ENCODE measurements around the gene CA12. TPM values are rescaled to one million over a fixed set of nuclear protein-coding genes. Genes with fewer than 3 reads are reported as not detected.
"Not testable (repeated sequence)": the region's sequence is repeated elsewhere in the genome, so short reads cannot be mapped to it uniquely, and the experiment has no call there.

CA12 gene
- not detected for total RNA-seq

- ChIA-PET CTCF (interaction anchor here (1.4 kb wide), 1 partner anchor 13 kb away, joined by 3 read pairs; no protein-coding TSS in a partner anchor), POLR2A (no interaction called here)
Observed at GRCh38 chr15:63381301-63382204, at the start of gene CA12. Gene CA12 (minus strand): TSS chr15:63381846. CDS start chr15:63381720, 126 bp downstream.

DNA sequence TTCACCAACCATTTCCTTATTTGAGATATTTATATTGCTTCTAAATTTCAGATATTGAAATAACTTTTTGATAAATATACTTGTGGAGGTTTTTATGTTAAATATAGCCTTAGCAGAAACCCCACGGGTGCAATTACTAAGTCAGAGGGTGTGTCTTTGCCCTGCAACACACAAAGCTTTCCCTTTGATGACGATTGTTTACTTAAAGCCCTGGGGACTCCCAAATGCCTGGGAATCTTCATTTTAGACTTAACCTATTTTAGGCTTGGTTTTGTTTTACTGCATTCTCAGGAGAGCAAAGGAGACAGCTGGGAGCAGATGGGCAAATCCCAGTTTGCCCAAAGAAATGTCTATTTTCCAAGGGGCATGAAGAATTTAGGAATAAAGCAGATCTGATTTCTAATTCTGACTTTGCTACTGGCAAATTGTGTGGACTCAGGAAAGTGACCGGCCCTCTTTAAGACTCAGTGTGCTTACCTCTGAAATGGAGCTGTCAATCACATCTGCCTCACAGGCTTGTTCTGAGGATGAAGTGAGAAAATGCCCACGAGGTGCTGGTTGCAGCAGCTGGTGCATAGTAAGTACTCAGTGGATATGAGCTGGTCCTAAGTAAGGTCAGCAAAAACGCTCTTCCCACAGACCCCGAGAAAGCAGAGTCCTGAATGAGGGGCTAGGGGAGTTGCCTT, 49.3 kb upstream of the CA12 start:
- POLR2A ChIA-PET: no interaction called here
- CTCF ChIA-PET: no interaction called here

DNA sequence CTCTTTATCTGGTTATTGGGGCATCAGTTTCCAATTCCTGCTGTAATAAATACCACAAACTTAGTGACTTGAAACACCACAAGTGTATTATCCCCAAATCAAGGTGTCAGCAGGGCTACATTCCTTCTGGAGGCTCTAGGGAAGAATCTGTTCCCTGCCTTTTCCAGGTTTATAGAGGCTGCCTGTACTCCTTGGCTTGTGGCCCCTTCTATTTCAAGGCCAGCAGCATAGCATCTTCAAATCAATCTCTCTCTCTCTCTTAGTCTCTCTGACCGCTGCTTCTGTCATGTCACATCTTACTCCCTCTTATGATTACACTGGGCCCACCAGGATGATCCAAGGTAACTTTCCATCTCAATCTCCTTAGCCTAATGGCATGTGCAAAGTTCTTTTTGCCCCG, 44.9 kb upstream of the CA12 start:
- ChIA-PET CTCF (no interaction called here), POLR2A (no interaction called here)

- ChIA-PET CTCF (no interaction called here), POLR2A (no interaction called here)
Observed at GRCh38 chr15:63425426-63425985, 43.9 kb upstream of the CA12 start.

GRCh38 chr15:63422891-63423590, 41.4 kb upstream of the CA12 start:
- ChIA-PET POLR2A (no interaction called here), CTCF (no interaction called here)

DNA sequence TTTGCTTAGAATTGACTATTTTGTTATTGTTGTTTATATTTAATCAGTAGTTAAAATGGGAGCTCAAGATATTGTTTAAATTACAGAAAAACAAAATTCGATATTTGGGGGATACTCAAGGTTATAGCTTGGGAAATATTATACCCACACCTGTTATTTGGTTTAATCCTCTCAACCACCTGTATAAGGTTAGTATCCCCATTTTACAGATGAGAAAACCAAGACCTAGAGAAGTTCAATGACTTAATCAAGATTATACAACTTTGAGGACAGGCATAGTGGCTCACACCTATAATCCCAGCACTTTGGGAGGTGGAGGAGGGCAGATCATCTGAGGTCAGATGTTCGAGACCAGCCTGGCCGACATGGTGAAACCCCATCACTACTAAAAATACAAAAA, 39.8 kb upstream of the CA12 start:
- CTCF ChIA-PET: no interaction called here

DNA sequence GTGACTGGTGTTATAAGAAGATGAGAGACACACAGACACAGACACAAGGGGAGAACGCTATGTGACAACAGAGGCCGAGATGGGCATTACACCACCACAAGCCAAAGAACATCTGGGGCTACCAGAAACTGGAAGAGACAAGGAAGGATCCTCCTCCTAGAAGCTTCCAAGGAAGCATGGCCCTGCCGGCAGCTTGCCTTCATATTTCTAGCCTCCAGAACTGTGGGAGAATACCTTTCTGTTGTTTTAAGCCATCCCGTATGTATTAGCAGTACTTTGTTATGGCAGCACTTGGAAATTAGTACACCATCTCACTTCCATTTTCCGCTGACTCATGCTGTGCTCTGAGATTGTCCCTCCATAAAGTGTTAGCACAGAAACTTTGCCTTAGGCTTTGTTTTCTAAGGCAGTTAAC, 38.7 kb upstream of the CA12 start:
- ChIA-PET CTCF (no interaction called here), POLR2A (no interaction called here)

More for the DNA sequence above, 39.8 kb upstream of the CA12 start:
- POLR2A ChIA-PET: no interaction called here

DNA sequence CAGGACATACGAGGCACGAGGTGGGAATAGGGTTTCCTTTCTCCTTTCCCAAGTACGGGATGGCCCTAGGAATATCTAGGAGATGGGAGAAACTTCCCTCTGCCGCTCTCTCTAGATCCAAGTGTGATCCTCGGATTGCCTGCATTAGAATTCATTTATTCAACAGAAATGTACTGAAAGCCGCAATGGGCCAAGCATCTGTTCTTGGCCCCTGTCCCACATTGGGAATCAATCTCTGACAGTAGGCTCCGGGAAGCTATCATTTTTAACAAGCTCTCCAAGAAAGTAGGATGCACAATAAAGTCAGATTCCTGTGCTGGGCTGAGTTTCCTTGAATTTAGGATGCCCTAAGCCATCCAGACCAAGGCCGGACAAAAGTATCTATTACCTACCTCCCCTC, 37.2 kb upstream of the CA12 start:
- CTCF ChIA-PET: no interaction called here

GRCh38 chr15:63417721-63418120, 36.1 kb upstream of the CA12 start:
- POLR2A ChIA-PET: no interaction called here
- CTCF ChIA-PET: no interaction called here

More for the DNA sequence above, 37.2 kb upstream of the CA12 start:
- POLR2A ChIA-PET: no interaction called here

GRCh38 chr15:63417274-63417673, 35.6 kb upstream of the CA12 start:
- POLR2A ChIA-PET, CTCF ChIA-PET: not testable (repeated sequence)

DNA sequence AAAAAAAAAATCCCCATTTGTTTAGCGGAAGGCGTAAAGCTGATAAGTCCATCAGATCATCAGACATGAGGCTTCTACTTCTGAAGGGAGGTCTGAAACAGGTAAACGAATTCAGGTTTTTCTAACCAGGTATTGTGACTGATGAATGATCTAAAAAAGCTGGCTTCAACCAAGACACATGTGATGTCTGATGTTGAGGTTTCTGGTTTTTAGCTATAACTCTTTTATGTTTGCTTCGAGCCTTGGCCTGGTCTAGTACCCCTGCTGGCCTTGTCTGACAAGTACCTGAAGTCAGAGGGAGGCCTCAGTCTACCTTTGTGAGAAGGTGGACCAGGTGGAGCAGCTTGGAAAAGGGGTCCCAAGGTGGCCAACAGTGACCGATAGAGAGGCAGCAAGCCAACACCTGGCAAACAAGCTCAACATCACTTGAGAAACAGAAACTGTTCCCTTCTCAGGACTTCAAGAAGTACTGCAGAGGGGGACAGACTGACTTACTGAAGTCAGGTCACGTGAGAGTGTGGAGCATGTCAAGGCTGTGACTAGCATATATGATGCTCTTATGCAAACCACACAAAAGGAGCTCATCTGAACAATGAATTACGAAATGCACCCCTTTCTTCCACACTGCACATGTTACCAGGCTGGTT, 33.0 kb upstream of the CA12 start:
- POLR2A ChIA-PET: interaction anchor here (0.6 kb wide), 1 partner anchor 367 kb away, joined by 10 read pairs; no protein-coding TSS in a partner anchor

DNA sequence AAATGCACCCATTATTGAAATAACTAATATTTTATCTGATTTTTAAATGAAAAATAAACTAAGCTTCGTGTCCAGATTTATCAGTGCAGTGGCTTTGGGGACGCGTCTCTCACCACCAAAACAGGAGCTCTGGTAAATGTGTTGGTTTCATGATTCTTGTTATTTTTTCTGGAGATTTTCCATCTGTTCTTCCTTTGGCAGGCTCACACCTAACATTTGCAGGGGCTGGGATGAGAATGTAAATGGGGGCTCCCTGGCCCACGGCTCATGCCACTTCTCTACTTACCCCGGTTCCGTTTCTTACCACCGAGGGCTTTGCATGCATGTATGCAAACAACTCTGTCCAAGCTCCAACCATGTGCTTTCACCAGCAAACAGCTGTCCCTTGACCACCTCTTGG, 30.9 kb upstream of the CA12 start:
- ChIA-PET POLR2A (no interaction called here), CTCF (interaction anchor here (0.7 kb wide), 1 partner anchor 10 kb away, joined by 3 read pairs; no protein-coding TSS in a partner anchor)

More for the DNA sequence above, 33.0 kb upstream of the CA12 start:
- CTCF ChIA-PET: no interaction called here

- POLR2A ChIA-PET: no interaction called here
- CTCF ChIA-PET: interaction anchor here (0.7 kb wide), 1 partner anchor 9 kb away, joined by 3 read pairs; no protein-coding TSS in a partner anchor
Observed at GRCh38 chr15:63411866-63412265, 30.2 kb upstream of the CA12 start.

- CTCF ChIA-PET: no interaction called here
Observed at GRCh38 chr15:63409179-63409578, 27.5 kb upstream of the CA12 start.

DNA sequence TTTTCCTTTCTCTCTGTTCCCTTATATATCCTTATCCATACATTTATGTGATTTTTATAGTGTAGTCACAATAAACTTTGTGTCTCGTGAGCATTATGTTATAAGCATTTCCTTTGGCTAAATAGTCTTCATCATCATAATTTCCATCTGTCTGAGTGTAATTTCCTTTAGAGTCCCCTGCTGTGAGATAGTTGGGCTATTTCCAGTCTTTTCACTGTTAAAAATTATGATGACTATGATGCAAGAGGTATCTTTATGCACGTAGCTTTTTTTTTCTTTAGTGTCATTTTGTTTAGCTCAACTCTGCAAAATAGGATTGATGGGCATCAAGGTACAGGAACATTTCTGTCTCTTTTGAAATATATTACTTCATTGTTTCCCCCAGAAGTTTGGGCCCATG, 26.9 kb upstream of the CA12 start:
- POLR2A ChIA-PET: no interaction called here
- CTCF ChIA-PET: no interaction called here

More at GRCh38 chr15:63409179-63409578, 27.5 kb upstream of the CA12 start:
- POLR2A ChIA-PET: no interaction called here

- CTCF ChIA-PET: no interaction called here
Observed at GRCh38 chr15:63407612-63408011, 26.0 kb upstream of the CA12 start.

GRCh38 chr15:63405683-63406390, 24.2 kb upstream of the CA12 start:
- POLR2A ChIA-PET: no interaction called here

More at GRCh38 chr15:63407612-63408011, 26.0 kb upstream of the CA12 start:
- POLR2A ChIA-PET: no interaction called here

GRCh38 chr15:63405159-63405558, 23.5 kb upstream of the CA12 start:
- CTCF ChIA-PET: interaction anchor here (1.0 kb wide), 1 partner anchor 23 kb away, joined by 3 read pairs; no protein-coding TSS in a partner anchor

More at GRCh38 chr15:63405683-63406390, 24.2 kb upstream of the CA12 start:
- CTCF ChIA-PET: interaction anchor here (1.0 kb wide), 1 partner anchor 22 kb away, joined by 3 read pairs; no protein-coding TSS in a partner anchor

More at GRCh38 chr15:63405159-63405558, 23.5 kb upstream of the CA12 start:
- POLR2A ChIA-PET: interaction anchor here (1.1 kb wide), 1 partner anchor 115 kb away, joined by 3 read pairs; no protein-coding TSS in a partner anchor

Data from activated CD8-positive, alpha-beta memory T cell treated with anti-CD3 and anti-CD28 coated beads for 36 hours (primary cell).